ENCODE data around the gene MAP1B. TPM values are rescaled to one million over a fixed set of nuclear protein-coding genes. Genes with fewer than 3 reads are reported as not detected.
A peak's percentile ranks its signal among the peaks of the same experiment; 100 is the strongest.

The MAP1B gene
- total and polyA plus RNA-seq, 2 of the 4 experiments (the other 2 are of a cell fraction): 41.1 to 183 TPM

DNA sequence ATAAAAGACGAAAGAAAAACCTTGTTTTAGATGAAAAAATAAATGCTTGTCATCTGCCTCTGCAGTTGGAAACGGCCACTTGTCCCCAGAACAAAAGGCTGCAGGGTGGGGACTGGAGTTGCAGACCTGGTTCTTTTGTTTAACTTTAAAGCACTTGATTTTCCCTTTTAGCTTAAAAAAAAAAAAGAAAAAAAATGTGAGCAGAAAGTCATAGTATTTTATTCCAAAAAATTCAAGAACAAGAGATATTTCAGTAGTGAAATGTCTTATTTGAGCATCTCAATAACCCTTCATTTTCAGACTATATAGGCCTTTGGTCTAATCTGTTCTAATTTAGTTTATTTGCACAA, 1.8 kb downstream of the MAP1B start:
- peak overlapping the region; percentile 93 for H2AFZ ChIP-seq (replicated peaks; ENCODE audit: low read length, poor library complexity)

More for the DNA sequence above, 1.8 kb downstream of the MAP1B start:
- peak overlapping the region; percentile 59; the same call in 1 of the 2 replicates for H3K18ac ChIP-seq (ENCODE audit: low read depth, low read length)
- peak overlapping the region; percentile 46 for H3K4ac ChIP-seq (ENCODE audit: low read depth, low read length)
- no peak overlapping the region for H2BK20ac ChIP-seq (ENCODE audit: low read depth, low read length)
- H3K14ac ChIP-seq (replicated peaks; ENCODE audit: low read depth, low read length): no peak overlapping the region
- POLR2A ChIA-PET (ENCODE audit: unreplicated experiment): interaction anchor here (0.6 kb wide), 3 partner anchors 17 to 508 kb away, joined by 4 to 7 read pairs (median 5); no protein-coding TSS in a partner anchor
- H3K23ac ChIP-seq (ENCODE audit: low read depth, low read length): 0 out of 2 replicates have a peak overlapping the region, but pooled peaks have one; percentile 2
- H2BK120ac ChIP-seq (ENCODE audit: low read depth, low read length): peak overlapping the region; percentile 31; the same call in 1 of the 2 replicates
- H2AK5ac ChIP-seq (ENCODE audit: low read depth, low read length): no peak overlapping the region
- intact Hi-C loops (cut with micrococcal nuclease) (loop anchor here (2.0 kb wide), 1 partner anchor 42 kb away; no protein-coding TSS in a partner anchor), dilution Hi-C loops (cut with HindIII; ENCODE audit: low sequenced_read_pairs, unreplicated experiment) (no loop called here), in situ Hi-C loops (cut with MboI; ENCODE audit: low sequenced_read_pairs) (no loop called here)
- H3K27ac ChIP-seq (ENCODE audit: insufficient read depth, low read length): peak overlapping the region; percentile 86
- TF ChIP-seq RCOR1 (IDR thresholded peaks at IDR 0.05; ENCODE audit: insufficient replicate concordance, low read length) (no peak), CEBPB (IDR thresholded peaks at IDR 0.05; ENCODE audit: low read depth, low read length) (no peak), POLR2A (IDR thresholded peaks at IDR 0.05; ENCODE audit: low read depth, low read length) (no peak), FOS (IDR thresholded peaks at IDR 0.05; ENCODE audit: low read depth, low read length) (no peak), MXI1 (IDR thresholded peaks at IDR 0.05; ENCODE audit: borderline replicate concordance, low read depth, low read length) (no peak), BHLHE40 (IDR thresholded peaks at IDR 0.05; ENCODE audit: low read depth, low read length) (no peak), NFE2L2 (IDR thresholded peaks at IDR 0.05; ENCODE audit: low read depth, low read length) (no peak), MAFK (IDR thresholded peaks at IDR 0.05; ENCODE audit: low read depth, low read length) (no peak), RFX5 (IDR thresholded peaks at IDR 0.05; ENCODE audit: low read depth, low read length) (no peak), RAD21 (IDR thresholded peaks at IDR 0.05; ENCODE audit: low read length) (no peak), CHD1 (IDR thresholded peaks at IDR 0.05; ENCODE audit: low read depth, low read length) (no peak)
- TF ChIP-seq, protein P1, sequence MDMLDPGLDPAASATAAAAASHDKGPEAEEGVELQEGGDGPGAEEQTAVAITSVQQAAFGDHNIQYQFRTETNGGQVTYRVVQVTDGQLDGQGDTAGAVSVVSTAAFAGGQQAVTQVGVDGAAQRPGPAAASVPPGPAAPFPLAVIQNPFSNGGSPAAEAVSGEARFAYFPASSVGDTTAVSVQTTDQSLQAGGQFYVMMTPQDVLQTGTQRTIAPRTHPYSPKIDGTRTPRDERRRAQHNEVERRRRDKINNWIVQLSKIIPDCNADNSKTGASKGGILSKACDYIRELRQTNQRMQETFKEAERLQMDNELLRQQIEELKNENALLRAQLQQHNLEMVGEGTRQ (IDR thresholded peaks at IDR 0.05; ENCODE audit: low read depth, low read length): no peak
- TF ChIP-seq, protein P2, sequence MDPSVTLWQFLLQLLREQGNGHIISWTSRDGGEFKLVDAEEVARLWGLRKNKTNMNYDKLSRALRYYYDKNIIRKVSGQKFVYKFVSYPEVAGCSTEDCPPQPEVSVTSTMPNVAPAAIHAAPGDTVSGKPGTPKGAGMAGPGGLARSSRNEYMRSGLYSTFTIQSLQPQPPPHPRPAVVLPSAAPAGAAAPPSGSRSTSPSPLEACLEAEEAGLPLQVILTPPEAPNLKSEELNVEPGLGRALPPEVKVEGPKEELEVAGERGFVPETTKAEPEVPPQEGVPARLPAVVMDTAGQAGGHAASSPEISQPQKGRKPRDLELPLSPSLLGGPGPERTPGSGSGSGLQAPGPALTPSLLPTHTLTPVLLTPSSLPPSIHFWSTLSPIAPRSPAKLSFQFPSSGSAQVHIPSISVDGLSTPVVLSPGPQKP (IDR thresholded peaks at IDR 0.05; ENCODE audit: borderline replicate concordance, low read depth, low read length): no peak
- no peak for ATAC-seq (ENCODE audit: low read depth)
- peak overlapping the region; percentile 97 for H2AK9ac ChIP-seq (replicated peaks; ENCODE audit: low read depth, low read length, poor library complexity)
- peaks cover 12% of the 10 kb centered on the region for H3K4me1 ChIP-seq (ENCODE audit: control insufficient read depth, insufficient read depth, low read length)
- H3K9me1 ChIP-seq (ENCODE audit: insufficient read depth, low read length): peaks cover 15% of the 10 kb centered on the region
- BruUV-seq (replicated peaks): no TSS peak
- CTCF ChIA-PET: no interaction called here
- no peaks in the 10 kb centered on the region for H3K9me3 ChIP-seq (ENCODE audit: control insufficient read depth, insufficient read depth, low read length)
- peak overlapping the region; percentile 97 for H3K4me3 ChIP-seq (ENCODE audit: insufficient read depth, low read depth, low read length)
- peak overlapping the region; percentile 57 for H3K56ac ChIP-seq (ENCODE audit: extremely low read depth, insufficient read depth, low read length)
- H2BK5ac ChIP-seq (ENCODE audit: low read depth, low read length, poor library complexity, severe bottlenecking): peak overlapping the region; percentile 54
- no peak overlapping the region for H2BK15ac ChIP-seq (ENCODE audit: low read depth, low read length)
- no CpG with 5 or more reads among the region's 2 CpGs for WGBS, 2 experiments (ENCODE audit: extremely low coverage in 2 of 2, insufficient read length in 1 of 2)
- H3K79me1 ChIP-seq (ENCODE audit: low read depth in 1 of 2, low read length in 2 of 2): peaks cover 3 to 40% of the 10 kb centered on the region in 2 experiments; a peak in 2 of 4 replicates
- peak overlapping the region; percentile 88 for H3K4me2 ChIP-seq (ENCODE audit: low read depth, low read length)
- H3K9ac ChIP-seq (ENCODE audit: low read depth, low read length): peak overlapping the region; percentile 86
- no peak overlapping the region for H4K91ac ChIP-seq (ENCODE audit: insufficient read depth, low read depth, low read length)
- peaks cover 2% of the 10 kb centered on the region; the same call in 1 of the 2 replicates for H3K36me3 ChIP-seq (ENCODE audit: control insufficient read depth, insufficient read depth, low read length)
- no peak for DNase-seq
- no peaks in the 10 kb centered on the region for H3K27me3 ChIP-seq (ENCODE audit: control insufficient read depth, insufficient read depth, low read length)
- H4K8ac ChIP-seq (ENCODE audit: low read depth in 2 of 2, low read length in 2 of 2): peak overlapping the region in 1 of 2 experiments; percentile 58; a peak in 1 of 4 replicates
- no peak overlapping the region for H4K5ac ChIP-seq (ENCODE audit: low read depth, low read length)
- H4K20me1 ChIP-seq (ENCODE audit: insufficient read depth, low read length): peaks cover 45% of the 10 kb centered on the region; the same call in 1 of the 2 replicates
